Right ventricle myocardium superior (tissue), 1 donor: ENCODE results near the gene EYS. TPM values are rescaled to one million over a fixed set of nuclear protein-coding genes. Genes with fewer than 3 reads are reported as not detected.

Experiments
- ATAC-seq: fragments of 200-7000 bp; cut with Tn5 transposase; one replicate; pipeline ENCODE4 v1.9.1; 2020; ENCODE audit warnings: mild to moderate bottlenecking; ENCODE audit not compliant: poor library complexity
- DNase-seq: peaks from one replicate; pipeline ENCODE4 v3.0.0-alpha.2; 2020
- intact Hi-C: fragments of 100-400 bp; cut with DNase I; formaldehyde crosslinking; loops from one replicate; pipeline ENCODE4 v1.11.2; 2022
- total RNA-seq: library from RNA; stranded (reverse); fragmentation: NEBNext Ultra II Directional; extraction: Animal tissue kit (Norgen Biotek cat#: 25700); gene quantifications from one replicate; pipeline ENCODE4 v1.2.1, GENCODE V29; 2021
- donor health status: DM: no; HTN: yes; CAD: no; lungs with severe emphysema.

The EYS gene
- total RNA-seq, 1 donor from 2014 or later, result not detected

DNA sequence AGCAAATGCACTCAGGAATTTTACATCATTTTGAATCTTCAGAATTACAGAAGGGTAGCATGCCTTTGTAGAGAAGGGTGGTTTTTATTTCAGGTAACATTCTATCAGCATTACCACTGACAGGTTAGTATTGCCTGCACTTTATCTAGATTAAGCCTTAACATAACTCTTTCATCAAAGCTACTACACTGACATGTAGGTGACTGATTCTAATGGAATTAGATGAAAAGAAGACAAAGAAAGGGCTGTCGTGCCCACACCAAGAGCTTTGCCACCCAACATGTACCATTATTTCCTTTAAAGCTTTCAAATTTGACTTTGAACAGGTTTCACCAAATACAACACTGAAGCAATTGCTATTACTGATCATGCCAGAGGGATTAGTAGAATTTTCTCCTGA, 551.9 kb downstream of the EYS start:
- no peak for ATAC-seq
- DNase-seq, result no peak
- intact Hi-C loops, result no loop called here

DNA sequence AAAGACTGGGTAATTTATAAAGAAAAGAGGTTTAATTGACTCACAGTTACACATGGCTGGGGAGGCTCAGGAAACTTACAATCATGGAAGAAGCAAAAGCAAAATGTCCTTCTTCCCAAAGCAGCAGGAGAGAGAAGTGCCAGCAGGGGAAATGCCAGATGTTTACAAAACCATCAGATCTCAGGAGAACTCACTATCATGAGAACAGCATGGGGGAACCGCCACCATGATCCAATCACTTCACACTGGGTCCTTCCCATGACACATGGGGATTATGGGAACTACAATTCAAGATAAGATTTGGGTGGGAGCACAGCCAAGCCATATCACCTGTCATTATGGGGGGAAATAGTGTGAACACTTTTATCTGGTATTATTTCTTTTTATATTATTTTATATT, 557.2 kb downstream of the EYS start:
- ATAC-seq (no peak), DNase-seq (no peak)
- intact Hi-C loops, result no loop called here

DNA sequence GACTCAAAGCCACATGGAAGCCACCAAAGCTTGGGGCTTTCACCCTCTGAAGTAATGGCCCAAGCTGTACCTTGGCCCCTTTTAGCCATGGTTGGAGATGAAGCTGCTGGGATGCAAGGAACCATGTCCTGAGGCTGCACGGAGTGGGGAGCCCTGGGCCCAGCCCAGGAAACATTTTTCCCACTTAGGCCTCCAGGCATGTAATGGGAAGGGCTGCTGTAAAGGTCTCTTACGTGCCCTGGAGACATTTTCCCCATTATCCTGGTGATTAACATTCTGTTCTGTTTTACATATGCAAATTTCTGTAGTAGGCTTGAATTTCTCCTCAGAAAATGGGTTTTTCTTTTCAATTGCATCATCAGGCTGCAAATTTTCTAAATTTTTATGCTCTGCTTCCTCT, 558.2 kb downstream of the EYS start:
- no peak for DNase-seq
- intact Hi-C loops, result no loop called here

DNA sequence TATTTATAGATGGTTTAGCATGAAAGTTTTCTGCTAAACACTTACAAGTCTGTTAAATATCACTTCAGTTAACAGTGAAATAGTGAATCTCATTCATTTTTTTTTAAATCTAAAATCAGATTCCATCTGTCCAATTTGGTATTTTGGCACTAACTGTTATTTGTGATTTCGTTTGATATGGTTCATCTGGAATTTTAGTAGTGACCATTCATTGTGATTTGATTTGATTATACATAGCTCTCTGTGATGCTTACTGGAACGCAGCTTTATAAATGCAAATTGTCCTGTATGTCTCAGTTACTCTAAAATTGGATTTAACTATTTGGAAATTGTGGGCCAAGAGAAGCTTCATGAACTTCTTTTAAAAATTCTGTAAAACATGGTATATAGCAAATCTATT, 571.5 kb downstream of the EYS start:
- DNase-seq, result no peak
- intact Hi-C loops, result no loop called here
- ATAC-seq, result no peak

More for the DNA sequence above, 558.2 kb downstream of the EYS start:
- no peak for ATAC-seq

DNA sequence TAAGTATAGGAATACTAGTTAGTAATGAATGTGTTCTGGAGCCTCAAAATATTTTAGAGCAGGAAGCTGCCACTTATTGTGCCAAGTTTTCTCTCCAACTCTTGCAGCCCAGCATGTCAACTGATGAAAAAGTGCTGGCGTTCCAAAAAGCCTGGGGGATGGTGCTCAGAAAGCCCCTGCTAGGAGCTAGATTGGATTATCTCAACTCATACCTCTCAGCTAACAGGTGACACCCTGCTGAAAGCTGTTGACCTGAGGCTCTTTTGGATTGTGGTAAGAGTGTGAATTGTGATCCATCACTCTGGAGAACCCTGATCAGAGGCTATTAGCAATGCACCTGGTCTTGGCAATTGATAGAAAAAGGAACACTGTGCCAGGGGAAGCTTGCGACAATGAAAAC, 580.4 kb downstream of the EYS start:
- no peak for DNase-seq
- intact Hi-C loops, result no loop called here
- ATAC-seq, result no peak

DNA sequence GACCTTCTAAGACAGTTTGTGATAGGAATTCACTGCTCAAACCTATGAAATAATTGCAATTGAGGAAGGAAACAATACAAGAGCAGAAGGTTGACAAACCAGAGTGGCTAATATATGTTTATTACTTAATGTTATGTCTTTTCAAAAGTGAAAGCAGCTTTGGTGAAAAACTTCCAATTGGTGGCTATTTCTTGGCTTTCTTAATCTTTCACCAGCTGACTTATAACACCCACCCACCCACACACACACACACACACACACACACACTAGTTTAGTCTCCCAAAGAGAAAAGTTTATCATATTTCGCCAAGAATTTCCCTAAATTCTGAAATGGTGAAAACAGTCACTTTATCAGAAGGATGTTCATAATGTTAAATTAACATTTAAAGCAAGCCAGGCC, 583.5 kb downstream of the EYS start:
- intact Hi-C loops, result no loop called here
- no peak for ATAC-seq
- no peak for DNase-seq

DNA sequence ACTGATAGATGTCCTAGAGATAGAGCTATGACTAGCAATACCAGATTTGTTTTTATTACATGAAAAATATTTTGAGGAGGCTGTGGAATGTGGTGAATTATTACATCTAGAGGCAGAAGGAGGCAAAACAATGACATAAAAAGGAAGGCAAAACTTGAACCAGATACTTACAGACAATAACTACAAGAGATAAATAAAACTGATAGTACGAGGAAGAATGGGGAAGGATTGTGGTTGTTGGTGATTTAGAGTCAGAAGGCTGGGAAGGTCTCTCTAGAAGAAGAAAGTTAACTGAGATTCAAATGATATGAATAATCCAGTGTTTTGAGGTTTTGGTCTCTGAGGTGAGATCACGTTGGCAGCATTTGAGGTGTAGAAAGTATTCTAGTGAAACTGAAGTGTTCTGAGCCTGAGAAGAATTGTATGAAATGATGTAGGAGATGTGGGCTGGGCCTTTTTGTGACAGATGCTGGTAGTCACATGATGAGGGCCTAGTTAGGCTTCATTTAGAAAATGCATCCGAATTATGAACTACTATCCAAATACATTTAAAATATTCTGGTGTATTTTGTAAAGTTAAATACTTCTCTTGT, 589.1 kb downstream of the EYS start:
- DNase-seq, result no peak
- intact Hi-C loops, result no loop called here
- no peak for ATAC-seq

DNA sequence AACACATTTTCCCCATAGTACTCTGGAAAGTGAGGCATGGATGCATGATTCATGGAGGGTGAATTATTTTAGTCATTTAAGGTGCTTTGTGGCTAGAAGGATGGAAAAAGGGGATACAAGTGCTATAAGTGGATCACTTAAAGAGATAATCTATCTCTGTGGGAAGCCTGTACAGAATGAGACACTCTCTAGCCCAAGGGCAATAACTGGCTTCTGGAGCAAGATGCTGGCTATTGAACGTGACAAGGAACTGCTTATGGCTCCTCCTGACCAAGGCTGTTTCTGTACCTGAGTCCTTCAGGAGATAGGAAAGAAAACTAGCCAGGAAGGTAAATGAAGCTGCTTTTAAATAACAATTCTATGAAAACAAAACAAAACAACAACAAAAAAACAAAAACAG, 590.7 kb downstream of the EYS start:
- DNase-seq (no peak), ATAC-seq (no peak)
- intact Hi-C loops, result no loop called here

DNA sequence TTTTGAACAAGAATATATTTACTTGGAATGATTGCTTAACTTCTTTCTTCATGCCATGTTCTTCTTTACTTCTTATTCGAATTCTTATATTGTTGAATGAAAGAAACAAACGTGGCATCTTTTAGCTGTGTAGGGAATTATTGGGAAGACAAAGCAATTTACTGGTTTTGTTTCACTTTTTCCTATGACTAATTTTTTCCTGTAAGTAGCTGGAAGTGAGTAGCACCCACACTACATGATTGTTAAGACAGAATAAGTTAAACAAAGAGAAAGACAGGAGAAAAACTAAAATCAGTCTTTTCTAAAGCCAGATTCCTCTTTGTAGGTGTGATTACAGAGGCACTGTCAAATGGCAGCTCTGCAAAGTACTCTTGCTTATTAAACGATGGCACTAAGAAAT, 593.4 kb downstream of the EYS start:
- ATAC-seq (no peak), DNase-seq (no peak)
- intact Hi-C loops, result no loop called here

DNA sequence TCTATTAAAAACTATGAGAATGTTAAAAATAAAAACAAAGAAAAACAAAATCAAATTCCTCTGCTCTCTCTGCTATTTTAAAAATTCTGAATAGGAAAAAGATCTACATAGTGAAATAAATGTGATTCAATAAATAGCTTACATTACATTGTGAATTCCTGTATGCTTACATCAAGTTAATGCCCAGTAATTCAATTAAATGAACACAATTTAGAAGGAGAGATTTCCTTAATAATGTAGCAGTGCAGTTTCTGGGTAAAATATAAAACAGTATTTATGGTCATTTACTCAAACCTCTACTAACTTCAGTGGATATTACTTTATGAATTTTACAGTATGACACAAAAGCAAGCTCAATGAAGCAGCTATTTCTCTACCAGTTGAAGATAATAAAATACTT, 594.6 kb downstream of the EYS start:
- intact Hi-C loops, result no loop called here

GRCh38 chr6:65110031-65110430, 597.0 kb downstream of the EYS start:
- DNase-seq (no peak), ATAC-seq (no peak)
- intact Hi-C loops, result no loop called here

More for the DNA sequence above, 594.6 kb downstream of the EYS start:
- no peak for DNase-seq
- no peak for ATAC-seq

GRCh38 chr6:65098349-65098748, 608.7 kb downstream of the EYS start:
- DNase-seq (no peak), ATAC-seq (no peak)
- intact Hi-C loops, result no loop called here

- no peak for ATAC-seq
- no peak for DNase-seq
- intact Hi-C loops, result no loop called here
These were observed 615.5 kb downstream of the EYS start for GRCh38 chr6:65091561-65091960.

DNA sequence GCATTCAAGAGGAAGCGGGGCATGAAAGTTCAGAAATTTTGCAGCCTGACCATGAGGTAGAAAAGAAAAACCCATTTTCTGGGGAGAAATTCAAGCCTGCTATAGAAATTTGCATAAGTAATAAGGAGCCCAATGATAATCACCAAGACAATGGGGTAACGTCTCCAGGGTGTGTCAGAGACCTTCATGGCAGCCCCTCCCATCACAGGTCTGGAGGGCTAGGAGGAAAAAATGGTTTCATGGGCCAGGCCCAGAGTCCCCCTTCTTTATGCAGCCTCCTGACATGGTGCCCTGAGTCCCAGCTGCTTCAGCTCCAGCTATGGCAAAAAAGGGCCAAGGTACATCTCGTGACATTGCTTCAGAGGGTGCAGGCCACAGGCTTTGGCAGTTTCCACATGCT, 618.5 kb downstream of the EYS start:
- DNase-seq, result no peak

GRCh38 chr6:65081756-65082155, 625.3 kb downstream of the EYS start:
- intact Hi-C loops, result no loop called here
- DNase-seq (no peak), ATAC-seq (no peak)

More for the DNA sequence above, 618.5 kb downstream of the EYS start:
- intact Hi-C loops, result no loop called here
- ATAC-seq, result no peak

DNA sequence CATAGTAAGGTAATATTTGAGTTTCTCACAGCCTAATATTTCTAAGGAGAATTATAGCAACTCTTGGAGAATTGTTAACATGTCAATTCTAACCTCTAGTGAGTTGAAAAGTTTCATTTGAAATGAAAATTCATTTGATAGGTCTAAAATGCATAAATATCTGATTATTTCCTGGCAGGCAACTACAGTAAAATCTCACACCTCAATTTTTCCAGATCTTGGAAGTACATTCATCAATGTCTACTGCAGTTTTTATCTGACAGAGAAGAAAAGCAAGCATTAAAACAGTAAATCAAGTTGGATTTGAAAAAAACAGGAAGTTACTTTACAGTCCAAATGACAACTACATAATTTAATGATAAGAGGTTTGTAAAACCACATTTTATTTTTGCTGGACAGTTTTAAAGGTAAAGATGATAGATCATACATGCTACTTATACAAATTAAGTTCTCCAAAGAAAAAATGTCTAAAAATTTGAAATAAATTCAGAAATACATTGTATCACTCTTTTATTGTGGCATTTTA, 631.3 kb downstream of the EYS start:
- DNase-seq (no peak), ATAC-seq (no peak)
- intact Hi-C loops, result no loop called here

DNA sequence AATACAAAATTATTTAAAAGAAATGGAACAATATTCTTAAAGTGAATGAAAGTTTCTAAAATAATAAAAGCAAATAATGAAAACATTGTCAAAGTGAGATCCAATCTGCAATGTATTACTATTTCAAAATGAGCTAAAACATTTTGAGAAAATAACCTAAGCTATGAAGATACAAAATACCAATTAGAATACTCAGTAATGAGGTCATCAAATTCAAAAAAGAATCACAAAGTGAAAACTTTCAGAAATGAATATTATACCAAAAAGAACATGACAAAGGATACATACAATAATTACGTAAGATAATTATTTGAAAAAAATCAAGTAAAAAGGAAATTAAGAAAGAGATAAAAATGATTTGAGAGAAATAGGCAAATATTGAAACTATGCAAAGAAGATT, 634.5 kb downstream of the EYS start:
- ATAC-seq (no peak), DNase-seq (no peak)
- intact Hi-C loops, result no loop called here

- DNase-seq, result no peak
- intact Hi-C loops, result no loop called here
- no peak for ATAC-seq
These were observed 635.5 kb downstream of the EYS start for GRCh38 chr6:65071480-65071879.

GRCh38 chr6:65064844-65065243, 642.2 kb downstream of the EYS start:
- intact Hi-C loops, result no loop called here
- ATAC-seq (no peak), DNase-seq (no peak)

GRCh38 chr6:65059568-65059967, 647.5 kb downstream of the EYS start:
- intact Hi-C loops, result no loop called here
- ATAC-seq (no peak), DNase-seq (no peak)

DNA sequence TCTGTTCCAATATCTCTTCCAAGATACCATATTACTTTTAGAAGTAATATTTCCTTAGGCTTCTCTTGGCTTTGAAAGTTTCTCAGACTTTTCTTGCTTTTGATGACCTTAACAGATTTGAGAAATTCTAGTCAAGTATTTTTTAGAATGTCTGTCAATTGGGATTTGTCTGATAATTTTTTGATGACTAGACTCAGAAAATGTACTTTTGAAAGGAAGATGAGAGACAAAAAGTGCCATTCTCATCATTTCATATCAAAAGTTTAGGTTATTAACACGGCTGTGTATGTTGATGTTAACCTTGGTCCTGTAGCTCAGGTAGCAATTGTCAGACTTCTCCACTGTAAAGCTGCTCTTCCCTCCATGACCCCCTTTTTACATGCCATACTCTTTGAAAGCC, 651.5 kb downstream of the EYS start:
- DNase-seq (no peak), ATAC-seq (no peak)
- intact Hi-C loops, result no loop called here
